ENCODE measurements around the gene IL32. TPM values are rescaled to one million over a fixed set of nuclear protein-coding genes. Genes with fewer than 3 reads are reported as not detected.

Gene IL32, protein sequence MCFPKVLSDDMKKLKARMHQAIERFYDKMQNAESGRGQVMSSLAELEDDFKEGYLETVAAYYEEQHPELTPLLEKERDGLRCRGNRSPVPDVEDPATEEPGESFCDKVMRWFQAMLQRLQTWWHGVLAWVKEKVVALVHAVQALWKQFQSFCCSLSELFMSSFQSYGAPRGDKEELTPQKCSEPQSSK
- total RNA-seq (100 to 1,000 TPM; 363 to 375 TPM), polyA plus RNA-seq (1,000 to 10,000 TPM; 1,686 to 2,118 (median 1,952) TPM), total RNA-seq (38.2 to 91.2 (median 56.2) reads per million in 6 experiments)

DNA sequence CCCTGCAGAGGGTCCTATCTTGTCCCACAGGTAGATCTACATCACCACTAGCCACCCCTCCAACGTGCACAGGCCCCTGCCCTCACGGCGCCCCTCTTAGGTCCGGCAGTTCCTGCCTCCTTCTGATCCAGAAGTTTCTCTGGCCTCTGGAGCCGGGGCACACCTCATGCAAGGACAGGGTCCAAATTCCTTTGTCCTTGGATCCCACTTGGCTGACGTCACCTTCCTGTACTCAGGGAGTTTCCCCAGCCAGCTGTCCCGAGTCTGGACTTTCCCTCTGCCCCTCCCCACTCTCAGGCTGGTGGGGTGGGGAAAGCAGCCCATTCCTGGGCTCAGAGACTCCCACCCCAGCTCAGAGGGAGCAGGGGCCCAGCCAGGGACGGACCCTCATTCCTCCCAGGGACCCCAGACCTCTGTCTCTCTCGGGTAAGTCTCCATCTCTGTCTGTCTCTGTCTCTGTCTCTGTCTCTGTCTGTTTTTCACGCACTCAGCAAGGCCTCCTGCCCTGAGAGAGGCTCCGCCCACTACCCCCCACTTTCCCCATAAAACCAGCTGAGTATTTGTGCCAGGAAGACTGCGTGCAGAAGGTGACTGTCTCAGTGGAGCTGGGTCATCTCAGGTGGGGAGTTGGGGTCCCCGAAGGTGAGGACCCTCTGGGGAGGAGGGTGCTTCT lies at the start of gene IL32:
TSS of gene IL32 (plus strand) at position 572 of the 673 bp plus-strand sequence. CDS start 172 bp downstream, outside the sequence.
- POLR2A ChIA-PET = interaction anchor here (0.6 to 17.1 kb wide), 12 partner anchors 9 to 94 kb away, joined by 3 to 278 read pairs (median 8); partner anchors contain the start of genes ZNF213 and ZSCAN10
- H3K4me1 Mint-ChIP-seq = peaks cover 29 to 69% (median 63%) of the 10 kb centered on the region in 4 donors
- H3K4me3 Mint-ChIP-seq = peak within 1 kb of the TSS; percentile 97 to 100 (median 100)
- peaks cover 7 to 33% (median 9%) of the 10 kb centered on the region in 3 donors for H3K36me3 Mint-ChIP-seq
- H3K27me3 Mint-ChIP-seq = no peaks in the 10 kb centered on the region
- no peaks in the 10 kb centered on the region for H3K9me3 Mint-ChIP-seq
- DNase-seq = peak in 9 of 10 donors; percentile 38 to 73 (median 59)
- peak; percentile 55 for ATAC-seq
- peak within 1 kb of the TSS; percentile 97 to 100 (median 98) for H3K27ac Mint-ChIP-seq

DNA sequence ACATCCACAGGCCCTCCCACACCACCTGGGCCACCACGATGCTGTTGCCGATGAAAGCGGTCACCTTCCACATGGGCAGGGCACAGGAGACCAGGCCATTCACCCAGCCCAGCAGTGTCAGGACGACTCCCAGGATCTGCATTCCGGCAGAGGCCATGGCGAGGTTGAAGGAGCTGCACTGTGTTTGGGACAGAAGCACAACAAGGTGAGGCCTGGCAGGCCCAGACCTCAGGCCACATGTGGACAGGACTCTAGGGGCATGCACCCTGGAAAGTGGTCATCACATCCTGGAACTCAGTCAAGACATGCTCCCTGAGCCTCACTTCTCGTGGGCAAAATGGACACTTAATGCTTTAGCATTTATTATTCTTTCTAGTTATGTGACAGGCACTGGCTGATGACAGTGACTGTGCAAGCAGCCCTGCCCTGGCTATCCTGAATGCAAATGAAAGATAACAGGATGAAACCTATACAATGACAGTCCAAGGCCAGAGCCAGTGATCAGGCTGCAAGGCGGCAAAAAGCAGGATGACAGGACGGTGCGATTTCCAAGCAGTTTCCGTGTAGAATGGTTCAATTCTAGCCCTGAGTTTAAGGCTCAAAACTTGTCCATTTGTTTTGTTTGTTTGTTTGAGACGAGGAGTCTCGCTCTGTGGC lies 49.4 kb upstream of the IL32 start:
- no peaks in the 10 kb centered on the region for H3K36me3 Mint-ChIP-seq
- ATAC-seq = no peak
- DNase-seq = no peak
- H3K27ac Mint-ChIP-seq = peak overlapping the region in 1 of 10 donors; percentile 52
- H3K4me3 Mint-ChIP-seq = peak overlapping the region in 1 of 10 donors; percentile 74
- H3K4me1 Mint-ChIP-seq = peaks cover 2 to 25% (median 20%) of the 10 kb centered on the region in 4 donors
- H3K27me3 Mint-ChIP-seq = peaks cover 0 to 13% (median 2%) of the 10 kb centered on the region in 5 donors
- POLR2A ChIA-PET = no interaction called here
- H3K9me3 Mint-ChIP-seq = no peaks in the 10 kb centered on the region

DNA sequence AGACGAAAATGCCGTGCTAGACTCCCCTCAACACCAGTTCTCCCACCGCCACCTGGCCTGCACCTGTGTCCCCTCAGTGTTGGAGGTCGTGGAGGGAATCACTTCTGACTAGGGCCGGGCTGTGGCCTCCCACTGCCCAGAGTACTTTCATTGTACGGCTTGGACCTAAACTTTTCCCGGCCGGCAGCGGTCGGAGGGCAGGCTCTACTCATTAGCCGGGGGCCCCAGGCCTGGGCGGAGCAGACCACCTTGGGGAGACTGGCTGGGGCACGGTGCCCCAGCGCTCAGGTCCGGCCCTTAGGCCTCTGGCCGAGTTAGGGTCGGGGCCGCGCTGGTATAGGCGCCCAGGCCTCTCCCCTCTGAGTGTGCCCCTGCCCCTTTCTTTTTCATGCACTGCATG lies 48.1 kb upstream of the IL32 start:
- peaks cover 13 to 39% (median 32%) of the 10 kb centered on the region in 4 donors for H3K4me1 Mint-ChIP-seq

DNA sequence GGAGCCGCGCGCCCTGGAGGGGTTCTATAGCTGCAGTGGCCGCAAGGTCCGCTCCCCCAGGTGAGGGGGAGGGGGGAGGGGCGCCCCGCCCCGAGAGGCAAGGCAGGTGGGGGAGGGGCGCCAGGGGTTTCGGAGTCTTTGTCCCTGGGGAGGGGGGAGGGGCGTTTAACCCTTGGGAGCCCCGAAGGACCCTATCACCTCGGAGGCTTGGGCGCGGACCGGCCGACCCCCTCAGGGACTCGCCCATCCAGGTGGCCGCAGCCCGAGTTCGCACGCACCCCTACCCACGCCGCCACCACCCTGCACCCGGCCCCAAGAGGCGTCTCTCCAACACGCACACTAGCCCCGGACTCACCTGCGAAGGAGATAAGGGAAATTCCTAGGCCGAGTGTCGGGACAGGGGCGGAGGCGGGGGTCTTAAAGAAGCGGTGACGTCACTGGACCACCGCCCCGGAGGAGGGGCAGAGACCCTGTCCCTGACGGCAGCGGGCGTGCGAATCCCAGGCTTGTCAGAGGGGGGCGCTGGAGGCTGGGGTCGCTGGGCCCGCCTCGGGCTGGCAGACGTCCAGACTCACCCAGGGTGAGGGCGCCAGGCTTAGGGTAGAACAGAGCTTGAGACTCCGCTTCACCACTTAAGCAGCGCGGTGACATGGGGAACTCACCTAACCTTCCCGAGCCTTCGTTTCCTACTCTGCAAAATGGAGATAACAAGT lies 47.5 kb upstream of the IL32 start, which contains the start of gene CLDN6:
TSS of gene CLDN6 (minus strand) at position 390 of the 713 bp plus-strand sequence. CDS start 2,162 bp downstream, outside the sequence.
- Mint-ChIP-seq H3K36me3 (no peaks in the 10 kb centered on the region), H3K9me3 (no peaks in the 10 kb centered on the region), H3K27ac (peak within 1 kb of the TSS in 1 of 10 donors; percentile 43), H3K4me3 (peak within 1 kb of the TSS in 7 of 10 donors; percentile 20 to 52 (median 35)), H3K27me3 (peaks cover 0 to 7% (median 1%) of the 10 kb centered on the region in 5 donors), H3K4me1 (peaks cover 17 to 45% (median 36%) of the 10 kb centered on the region in 4 donors)
- DNase-seq (peak in 1 of 10 donors; percentile 63), ATAC-seq (no peak)
- POLR2A ChIA-PET = interaction anchor here (1.3 to 15.2 kb wide), 2 partner anchors 10 kb away, joined by 3 to 170 read pairs; partner anchors contain the start of gene CLDN9

More for the DNA sequence above, 48.1 kb upstream of the IL32 start:
- H3K27ac Mint-ChIP-seq = no peak overlapping the region
- ATAC-seq (no peak), DNase-seq (peak in 1 of 10 donors; percentile 52)
- H3K36me3 Mint-ChIP-seq = no peaks in the 10 kb centered on the region
- no peak overlapping the region for H3K4me3 Mint-ChIP-seq
- no peaks in the 10 kb centered on the region for H3K9me3 Mint-ChIP-seq
- POLR2A ChIA-PET = no interaction called here
- peaks cover 0 to 7% (median 2%) of the 10 kb centered on the region in 5 donors for H3K27me3 Mint-ChIP-seq

DNA sequence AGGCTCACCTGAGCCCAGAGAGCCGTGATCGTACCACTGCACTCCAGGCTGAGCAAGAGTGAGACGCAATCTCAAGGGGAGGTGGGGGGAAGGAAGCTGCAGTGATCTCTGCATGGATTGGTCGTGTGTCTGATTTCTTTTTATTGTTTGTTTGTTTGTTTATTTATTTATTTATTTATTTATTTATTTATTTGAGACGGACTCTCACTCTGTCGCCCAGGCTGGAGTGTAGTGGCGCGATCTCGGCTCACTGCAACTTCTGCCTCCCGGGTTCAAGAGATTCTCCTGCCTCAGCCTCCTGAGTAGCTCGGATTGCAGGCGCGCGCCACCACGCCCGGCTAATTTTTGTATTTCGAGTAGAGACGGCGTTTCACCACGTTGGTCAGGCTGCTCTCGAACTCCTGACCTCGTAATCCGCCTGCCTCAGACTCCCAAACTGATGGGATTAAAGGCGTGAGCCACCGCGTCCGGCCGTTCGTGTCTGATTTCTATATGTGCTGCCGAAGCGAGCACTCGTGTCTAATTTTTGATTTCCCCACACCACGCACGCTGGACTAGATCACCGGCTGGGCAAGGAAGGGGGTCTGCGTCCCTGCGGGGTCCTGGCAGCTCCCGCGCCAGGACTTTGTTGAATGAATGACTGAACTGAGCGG lies 45.7 kb upstream of the IL32 start:
- H3K27ac Mint-ChIP-seq = peak overlapping the region in 7 of 10 donors; percentile 48 to 84 (median 75)
- peaks cover 0 to 6% (median 1%) of the 10 kb centered on the region in 5 donors for H3K27me3 Mint-ChIP-seq
- peaks cover 0 to 2% (median 0%) of the 10 kb centered on the region in 3 donors for H3K36me3 Mint-ChIP-seq
- H3K4me3 Mint-ChIP-seq = peak overlapping the region; percentile 76 to 91 (median 85)
- DNase-seq (peak in 1 of 10 donors; percentile 45), ATAC-seq (no peak)
- POLR2A ChIA-PET = interaction anchor here (0.6 to 15.2 kb wide), 9 partner anchors 10 to 244 kb away, joined by 3 to 170 read pairs (median 5); partner anchors contain the start of gene CLDN9
- H3K9me3 Mint-ChIP-seq = no peaks in the 10 kb centered on the region
- peaks cover 23 to 61% (median 50%) of the 10 kb centered on the region in 4 donors for H3K4me1 Mint-ChIP-seq

DNA sequence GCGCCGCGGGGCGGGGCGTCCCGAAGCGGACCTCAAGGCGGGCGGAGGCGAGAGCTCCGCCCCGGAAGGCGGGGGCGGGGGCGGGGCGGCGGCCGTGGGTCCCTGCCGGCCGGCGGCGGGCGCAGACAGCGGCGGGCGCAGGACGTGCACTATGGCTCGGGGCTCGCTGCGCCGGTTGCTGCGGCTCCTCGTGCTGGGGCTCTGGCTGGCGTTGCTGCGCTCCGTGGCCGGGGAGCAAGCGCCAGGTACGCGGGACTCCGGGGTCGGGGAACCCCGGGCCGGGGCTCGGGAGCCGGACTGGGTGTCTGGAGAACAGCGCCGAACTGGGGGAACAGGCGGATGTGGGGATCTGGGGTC lies 45.2 kb upstream of the IL32 start, which contains the start of gene TNFRSF12A:
TSS of gene TNFRSF12A (plus strand) at position 122 of the 357 bp plus-strand sequence. CDS start at position 152, 30 bp downstream.
- Mint-ChIP-seq H3K36me3 (peaks cover 0 to 2% (median 0%) of the 10 kb centered on the region in 3 donors), H3K27ac (peak within 1 kb of the TSS; percentile 48 to 99 (median 90)), H3K4me3 (peak within 1 kb of the TSS; percentile 76 to 97 (median 88)), H3K9me3 (no peaks in the 10 kb centered on the region), H3K4me1 (peaks cover 23 to 61% (median 53%) of the 10 kb centered on the region in 4 donors), H3K27me3 (peaks cover 0 to 4% (median 1%) of the 10 kb centered on the region in 5 donors)
- POLR2A ChIA-PET = interaction anchor here (0.5 to 15.2 kb wide), 10 partner anchors 9 to 243 kb away, joined by 3 to 170 read pairs (median 5); partner anchors contain the start of genes CLDN9 and PKMYT1
- DNase-seq (peak in 7 of 10 donors; percentile 41 to 72 (median 62)), ATAC-seq (peak in 1 of 2 donors; percentile 18)

DNA sequence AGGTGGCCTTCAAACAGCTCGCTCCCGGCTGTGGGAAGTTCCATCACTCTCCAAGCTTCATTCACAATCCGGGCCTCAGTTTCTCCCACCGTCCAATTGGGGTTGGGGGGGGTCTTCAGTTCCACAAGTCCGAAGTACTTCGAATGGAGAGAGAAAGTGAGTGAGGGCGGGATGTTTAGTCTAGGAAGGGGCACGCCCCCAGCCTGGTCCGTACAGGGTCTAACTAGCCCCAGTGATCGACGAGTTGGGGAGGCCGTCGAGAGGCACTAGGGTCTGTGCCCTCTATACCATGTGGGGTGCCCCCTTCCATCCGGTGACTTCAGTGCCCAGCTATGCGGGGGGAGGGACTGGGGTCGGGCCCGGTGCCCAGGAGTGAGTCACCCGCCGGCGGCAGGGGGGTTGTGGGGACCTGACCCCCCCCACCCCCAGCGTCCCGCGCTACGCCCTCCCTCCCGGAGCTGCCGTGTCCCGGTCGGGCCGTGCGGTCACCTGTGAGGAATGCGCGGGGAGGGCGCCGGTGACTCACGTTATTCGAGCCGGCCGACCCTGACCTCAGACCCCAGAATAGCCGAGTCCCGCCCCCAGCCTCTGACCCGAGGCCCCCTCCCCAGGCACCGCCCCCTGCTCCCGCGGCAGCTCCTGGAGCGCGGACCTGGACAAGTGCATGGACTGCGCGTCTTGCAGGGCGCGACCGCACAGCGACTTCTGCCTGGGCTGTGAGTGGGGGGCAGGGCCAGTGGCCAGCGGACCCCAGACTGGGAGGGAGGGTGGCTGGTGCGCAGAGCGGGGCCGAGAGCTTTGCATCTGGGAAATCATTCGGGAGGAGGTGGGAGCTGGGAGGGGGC lies 44.6 kb upstream of the IL32 start:
- H3K4me1 Mint-ChIP-seq = peaks cover 23 to 61% (median 56%) of the 10 kb centered on the region in 4 donors
- POLR2A ChIA-PET = interaction anchor here (0.5 to 15.2 kb wide), 10 partner anchors 9 to 483 kb away, joined by 3 to 170 read pairs (median 5); partner anchors contain the start of genes CLDN9 and PKMYT1
- H3K27me3 Mint-ChIP-seq = peaks cover 0 to 4% (median 1%) of the 10 kb centered on the region in 5 donors
- peak overlapping the region; percentile 74 to 97 (median 86) for H3K4me3 Mint-ChIP-seq
- H3K9me3 Mint-ChIP-seq = no peaks in the 10 kb centered on the region
- peaks cover 0 to 3% (median 0%) of the 10 kb centered on the region in 3 donors for H3K36me3 Mint-ChIP-seq
- peak overlapping the region in 9 of 10 donors; percentile 72 to 99 (median 90) for H3K27ac Mint-ChIP-seq
- DNase-seq (peak in 7 of 10 donors; percentile 38 to 82 (median 60)), ATAC-seq (peak in 1 of 2 donors; percentile 31)

DNA sequence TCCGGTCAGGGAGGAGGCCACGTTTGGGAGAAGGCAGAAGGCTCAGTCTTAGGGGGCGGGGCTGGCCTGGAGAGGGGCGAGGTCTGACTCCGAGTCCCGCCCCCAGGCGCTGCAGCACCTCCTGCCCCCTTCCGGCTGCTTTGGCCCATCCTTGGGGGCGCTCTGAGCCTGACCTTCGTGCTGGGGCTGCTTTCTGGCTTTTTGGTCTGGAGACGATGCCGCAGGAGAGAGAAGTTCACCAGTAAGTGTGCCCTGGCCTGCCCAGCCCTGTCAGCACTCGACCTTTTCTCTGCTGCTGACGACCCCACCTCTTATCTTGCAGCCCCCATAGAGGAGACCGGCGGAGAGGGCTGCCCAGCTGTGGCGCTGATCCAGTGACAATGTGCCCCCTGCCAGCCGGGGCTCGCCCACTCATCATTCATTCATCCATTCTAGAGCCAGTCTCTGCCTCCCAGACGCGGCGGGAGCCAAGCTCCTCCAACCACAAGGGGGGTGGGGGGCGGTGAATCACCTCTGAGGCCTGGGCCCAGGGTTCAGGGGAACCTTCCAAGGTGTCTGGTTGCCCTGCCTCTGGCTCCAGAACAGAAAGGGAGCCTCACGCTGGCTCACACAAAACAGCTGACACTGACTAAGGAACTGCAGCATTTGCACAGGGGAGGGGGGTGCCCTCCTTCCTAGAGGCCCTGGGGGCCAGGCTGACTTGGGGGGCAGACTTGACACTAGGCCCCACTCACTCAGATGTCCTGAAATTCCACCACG lies 43.8 kb upstream of the IL32 start:
- Mint-ChIP-seq H3K4me3 (peak overlapping the region; percentile 73 to 97 (median 86)), H3K27ac (peak overlapping the region; percentile 72 to 99 (median 90)), H3K36me3 (peaks cover 0 to 11% (median 0%) of the 10 kb centered on the region in 3 donors), H3K9me3 (no peaks in the 10 kb centered on the region), H3K4me1 (peaks cover 23 to 65% (median 60%) of the 10 kb centered on the region in 4 donors), H3K27me3 (peaks cover 0 to 2% (median 0%) of the 10 kb centered on the region in 5 donors)
- ATAC-seq (peak; percentile 15 to 19), DNase-seq (peak; percentile 38 to 74 (median 64))
- POLR2A ChIA-PET = interaction anchor here (0.8 to 15.2 kb wide), 9 partner anchors 8 to 483 kb away, joined by 3 to 170 read pairs (median 5); partner anchors contain the start of genes CLDN9 and PKMYT1

DNA sequence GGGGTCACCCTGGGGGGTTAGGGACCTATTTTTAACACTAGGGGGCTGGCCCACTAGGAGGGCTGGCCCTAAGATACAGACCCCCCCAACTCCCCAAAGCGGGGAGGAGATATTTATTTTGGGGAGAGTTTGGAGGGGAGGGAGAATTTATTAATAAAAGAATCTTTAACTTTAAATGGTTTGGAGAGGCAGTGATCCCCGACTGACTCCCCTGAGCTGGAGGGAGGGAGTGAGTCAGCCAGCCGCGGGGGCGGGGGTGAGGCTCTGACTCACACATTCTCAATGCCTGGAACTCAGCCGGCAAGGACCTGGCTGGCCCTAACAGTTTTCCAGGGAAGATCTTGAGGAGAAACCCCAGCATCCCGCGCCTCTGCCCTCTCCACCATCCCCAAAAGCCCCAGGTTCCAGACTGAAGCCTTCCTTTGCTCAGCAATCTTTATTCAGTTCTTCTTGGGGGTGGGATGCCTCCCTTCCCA lies 43.2 kb upstream of the IL32 start:
- POLR2A ChIA-PET = interaction anchor here (1.2 to 15.2 kb wide), 6 partner anchors 12 to 482 kb away, joined by 3 to 170 read pairs (median 5); partner anchors contain the start of genes CLDN9 and PKMYT1
- H3K4me1 Mint-ChIP-seq = peaks cover 23 to 66% (median 60%) of the 10 kb centered on the region in 4 donors
- ATAC-seq (peak in 1 of 2 donors; percentile 12), DNase-seq (peak in 5 of 10 donors; percentile 53 to 75 (median 69))
- peak overlapping the region; percentile 76 to 97 (median 92) for H3K4me3 Mint-ChIP-seq
- H3K27ac Mint-ChIP-seq = peak overlapping the region; percentile 72 to 99 (median 92)
- H3K9me3 Mint-ChIP-seq = no peaks in the 10 kb centered on the region
- peaks cover 0 to 18% (median 0%) of the 10 kb centered on the region in 3 donors for H3K36me3 Mint-ChIP-seq
- H3K27me3 Mint-ChIP-seq = no peaks in the 10 kb centered on the region
